ENCODE results near the gene UBE2B. TPM values are rescaled to one million over a fixed set of nuclear protein-coding genes. Genes with fewer than 3 reads are reported as not detected.
A peak's percentile ranks its signal among the peaks of the same experiment; 100 is the strongest.

Gene UBE2B
- total RNA-seq, 1 donor from 2014 or later: 63.0 TPM

- no peaks in the 10 kb centered on the region for H3K36me3 Mint-ChIP-seq (ENCODE audit: low read depth, unreplicated experiment)
- no peak overlapping the region for H3K4me3 Mint-ChIP-seq (ENCODE audit: unreplicated experiment)
These were observed 56.2 kb downstream of the UBE2B start for GRCh38 chr5:134427540-134428041.

DNA sequence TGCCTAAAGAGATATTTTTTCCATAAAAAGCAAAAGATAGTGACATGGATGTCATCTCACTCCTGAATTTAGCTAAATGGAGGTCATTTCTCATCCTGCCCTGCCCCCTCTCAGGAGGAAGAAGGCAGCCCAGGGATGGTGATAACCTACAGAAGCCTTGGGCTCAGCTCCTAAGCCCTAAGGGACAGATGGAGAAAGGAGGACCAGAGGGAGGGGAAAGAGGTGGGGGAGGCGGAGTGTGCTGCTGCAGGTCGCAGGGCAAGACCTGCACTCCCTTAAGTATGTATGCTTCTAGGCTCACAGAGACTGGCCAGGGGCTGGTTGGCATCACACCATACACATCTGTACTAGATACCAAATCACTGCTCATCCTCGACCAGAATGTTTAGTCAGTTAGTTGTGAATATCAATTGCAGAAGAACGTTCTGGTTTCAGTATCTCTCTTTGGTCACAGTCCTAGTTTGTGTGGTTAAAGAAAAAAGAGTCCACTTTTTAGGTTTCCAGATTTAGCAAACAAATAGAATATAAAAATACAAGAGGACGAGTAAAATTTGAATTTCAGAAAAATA is 58.7 kb downstream of the UBE2B start:
- Mint-ChIP-seq H3K4me3 (ENCODE audit: unreplicated experiment) (no peak overlapping the region), H3K9me3 (ENCODE audit: unreplicated experiment) (no peaks in the 10 kb centered on the region), H3K36me3 (ENCODE audit: low read depth, unreplicated experiment) (no peaks in the 10 kb centered on the region), H3K27ac (ENCODE audit: unreplicated experiment) (no peak overlapping the region), H3K4me1 (ENCODE audit: unreplicated experiment) (no peaks in the 10 kb centered on the region), H3K27me3 (ENCODE audit: unreplicated experiment) (peaks cover 4% of the 10 kb centered on the region)
- TF ChIP-seq, protein P1, sequence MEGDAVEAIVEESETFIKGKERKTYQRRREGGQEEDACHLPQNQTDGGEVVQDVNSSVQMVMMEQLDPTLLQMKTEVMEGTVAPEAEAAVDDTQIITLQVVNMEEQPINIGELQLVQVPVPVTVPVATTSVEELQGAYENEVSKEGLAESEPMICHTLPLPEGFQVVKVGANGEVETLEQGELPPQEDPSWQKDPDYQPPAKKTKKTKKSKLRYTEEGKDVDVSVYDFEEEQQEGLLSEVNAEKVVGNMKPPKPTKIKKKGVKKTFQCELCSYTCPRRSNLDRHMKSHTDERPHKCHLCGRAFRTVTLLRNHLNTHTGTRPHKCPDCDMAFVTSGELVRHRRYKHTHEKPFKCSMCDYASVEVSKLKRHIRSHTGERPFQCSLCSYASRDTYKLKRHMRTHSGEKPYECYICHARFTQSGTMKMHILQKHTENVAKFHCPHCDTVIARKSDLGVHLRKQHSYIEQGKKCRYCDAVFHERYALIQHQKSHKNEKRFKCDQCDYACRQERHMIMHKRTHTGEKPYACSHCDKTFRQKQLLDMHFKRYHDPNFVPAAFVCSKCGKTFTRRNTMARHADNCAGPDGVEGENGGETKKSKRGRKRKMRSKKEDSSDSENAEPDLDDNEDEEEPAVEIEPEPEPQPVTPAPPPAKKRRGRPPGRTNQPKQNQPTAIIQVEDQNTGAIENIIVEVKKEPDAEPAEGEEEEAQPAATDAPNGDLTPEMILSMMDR (IDR thresholded peaks at IDR 0.05; ENCODE audit: unreplicated experiment): no peak
- DNase-seq (ENCODE audit: low spot score): no peak

More at GRCh38 chr5:134427540-134428041, 56.2 kb downstream of the UBE2B start:
- no peak overlapping the region for H3K27ac Mint-ChIP-seq (ENCODE audit: unreplicated experiment)
- no peaks in the 10 kb centered on the region for H3K4me1 Mint-ChIP-seq (ENCODE audit: unreplicated experiment)
- TF ChIP-seq, protein P1 (IDR thresholded peaks at IDR 0.05; ENCODE audit: unreplicated experiment): no peak
- H3K9me3 Mint-ChIP-seq (ENCODE audit: unreplicated experiment): no peaks in the 10 kb centered on the region
- DNase-seq (ENCODE audit: low spot score): no peak
- H3K27me3 Mint-ChIP-seq (ENCODE audit: unreplicated experiment): peaks cover 4% of the 10 kb centered on the region

DNA sequence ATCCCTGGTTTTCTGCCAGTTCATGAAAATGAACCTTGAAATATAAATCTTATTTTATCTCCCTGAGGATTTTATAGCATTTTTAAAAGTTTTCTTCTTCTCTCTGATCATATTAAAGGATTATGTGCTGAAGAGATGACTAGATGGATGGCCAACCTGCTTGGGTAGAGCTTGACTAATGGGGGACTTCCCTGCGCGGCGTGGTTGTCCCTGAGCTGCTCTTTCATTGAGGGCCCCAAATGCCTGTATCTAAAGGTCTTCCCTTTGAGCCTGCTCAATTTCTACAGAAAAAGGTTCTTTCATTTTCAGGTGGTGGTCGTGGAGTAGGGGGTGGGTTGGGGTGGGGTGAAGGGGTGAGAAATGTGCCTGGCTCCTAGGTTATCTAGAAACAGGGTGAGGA is 60.8 kb downstream of the UBE2B start:
- no peaks in the 10 kb centered on the region for H3K36me3 Mint-ChIP-seq (ENCODE audit: low read depth, unreplicated experiment)
- peaks cover 4% of the 10 kb centered on the region for H3K27me3 Mint-ChIP-seq (ENCODE audit: unreplicated experiment)
- TF ChIP-seq, protein P1 (IDR thresholded peaks at IDR 0.05; ENCODE audit: unreplicated experiment): no peak
- no peak overlapping the region for H3K27ac Mint-ChIP-seq (ENCODE audit: unreplicated experiment)
- H3K9me3 Mint-ChIP-seq (ENCODE audit: unreplicated experiment): no peaks in the 10 kb centered on the region
- no peaks in the 10 kb centered on the region for H3K4me1 Mint-ChIP-seq (ENCODE audit: unreplicated experiment)
- no peak for DNase-seq (ENCODE audit: low spot score)
- no peak overlapping the region for H3K4me3 Mint-ChIP-seq (ENCODE audit: unreplicated experiment)

DNA sequence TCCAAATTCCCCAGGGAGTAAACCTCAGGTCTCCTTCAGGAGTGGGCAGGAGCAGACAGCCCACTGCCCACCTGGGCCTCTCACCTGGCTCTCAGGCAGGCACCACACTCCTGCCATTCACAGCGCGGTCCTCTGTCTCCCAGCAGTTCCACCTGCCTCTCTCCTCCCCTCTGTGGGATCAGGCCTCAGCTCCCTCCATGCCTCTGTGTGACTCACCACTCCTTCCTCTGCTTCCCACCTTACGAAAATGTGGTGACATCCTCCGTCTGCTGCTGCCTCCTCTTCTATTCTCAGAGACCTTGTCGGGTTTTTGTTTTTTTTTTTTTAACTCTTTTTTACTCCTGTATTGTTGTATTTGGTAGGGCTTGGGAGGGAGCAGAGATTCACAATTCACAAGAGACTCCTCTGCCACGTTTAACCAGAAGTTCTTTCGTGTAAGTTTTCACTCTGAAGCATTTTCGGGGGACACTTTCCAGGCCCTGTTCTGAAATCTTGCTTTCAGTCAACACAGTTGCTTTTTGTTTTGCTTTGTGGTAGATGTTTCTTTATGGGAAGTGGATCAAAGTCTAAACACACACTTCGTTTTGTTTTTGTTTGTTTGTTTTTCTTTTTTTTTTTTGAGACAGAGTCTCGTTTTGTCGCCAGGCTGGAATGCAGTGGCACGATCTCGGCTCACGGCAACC is 61.4 kb downstream of the UBE2B start:
- H3K4me3 Mint-ChIP-seq (ENCODE audit: unreplicated experiment): no peak overlapping the region
- TF ChIP-seq, protein P1 (IDR thresholded peaks at IDR 0.05; ENCODE audit: unreplicated experiment): no peak
- no peaks in the 10 kb centered on the region for H3K36me3 Mint-ChIP-seq (ENCODE audit: low read depth, unreplicated experiment)
- no peak for DNase-seq (ENCODE audit: low spot score)
- H3K4me1 Mint-ChIP-seq (ENCODE audit: unreplicated experiment): no peaks in the 10 kb centered on the region
- H3K27ac Mint-ChIP-seq (ENCODE audit: unreplicated experiment): peak overlapping the region; percentile 48
- H3K9me3 Mint-ChIP-seq (ENCODE audit: unreplicated experiment): no peaks in the 10 kb centered on the region
- peaks cover 2% of the 10 kb centered on the region for H3K27me3 Mint-ChIP-seq (ENCODE audit: unreplicated experiment)

- H3K4me3 Mint-ChIP-seq (ENCODE audit: unreplicated experiment): no peak overlapping the region
- H3K27me3 Mint-ChIP-seq (ENCODE audit: unreplicated experiment): peaks cover 6% of the 10 kb centered on the region
- H3K9me3 Mint-ChIP-seq (ENCODE audit: unreplicated experiment): no peaks in the 10 kb centered on the region
- TF ChIP-seq, protein P1 (IDR thresholded peaks at IDR 0.05; ENCODE audit: unreplicated experiment): no peak
- H3K36me3 Mint-ChIP-seq (ENCODE audit: low read depth, unreplicated experiment): no peaks in the 10 kb centered on the region
- H3K4me1 Mint-ChIP-seq (ENCODE audit: unreplicated experiment): no peaks in the 10 kb centered on the region
- H3K27ac Mint-ChIP-seq (ENCODE audit: unreplicated experiment): no peak overlapping the region
- no peak for DNase-seq (ENCODE audit: low spot score)
These were observed 64.2 kb downstream of the UBE2B start for GRCh38 chr5:134435560-134435959.

Measured in endothelial cell (in vitro differentiated cells).